ENCODE results near the gene CCT4. TPM values are rescaled to one million over a fixed set of nuclear protein-coding genes. Genes with fewer than 3 reads are reported as not detected.
"Not testable (repeated sequence)": the region's sequence is repeated elsewhere in the genome, so short reads cannot be mapped to it uniquely, and the experiment has no call there.

Gene CCT4
- total and polyA plus RNA-seq, 5 donors from 2014 or later, result 104 to 151 (median 128) TPM

DNA sequence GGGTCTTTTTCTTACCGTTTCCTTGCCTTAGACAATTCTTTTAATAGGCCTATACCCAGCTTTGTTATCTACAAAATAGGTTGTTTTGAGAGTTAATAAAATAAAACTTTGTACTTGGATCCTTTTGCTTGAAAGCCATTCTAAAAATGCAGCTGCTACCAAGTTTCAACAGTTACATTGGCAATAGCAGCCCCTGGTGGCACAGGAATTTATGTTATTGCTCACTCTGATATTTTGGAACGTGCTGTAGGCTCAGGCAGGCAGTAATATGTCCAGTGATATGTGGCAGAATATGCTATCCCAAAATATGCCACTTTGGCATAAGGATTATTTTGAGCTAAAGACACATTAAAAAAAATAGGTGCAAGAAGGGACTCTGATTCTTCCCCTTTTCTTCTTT, 10.4 kb upstream of the CCT4 start:
- H3K9me3 Mint-ChIP-seq, result no peaks in the 10 kb centered on the region
- H3K27me3 Mint-ChIP-seq, result peaks cover 4% of the 10 kb centered on the region
- H3K36me3 ChIP-seq (ENCODE audit: control insufficient read depth, insufficient read depth, low read length), result no peaks in the 10 kb centered on the region
- H3K4me3 ChIP-seq (ENCODE audit: low read depth, low read length), result no peak overlapping the region
- no peak overlapping the region for H3K27ac Mint-ChIP-seq
- H3K9me3 ChIP-seq (ENCODE audit: control insufficient read depth in 2 of 2, low read length in 2 of 2), result no peaks in the 10 kb centered on the region
- ATAC-seq (ENCODE audit: low read depth in 2 of 2) (no peak), DNase-seq (peak in 2 of 3 donors; percentile 15 to 38)
- no peaks in the 10 kb centered on the region for H3K36me3 Mint-ChIP-seq
- H3K4me3 Mint-ChIP-seq, result peak overlapping the region in 1 of 4 donors; percentile 22
- H3K4me1 Mint-ChIP-seq, result peaks cover 0 to 5% (median 0%) of the 10 kb centered on the region in 4 donors
- H3K27me3 ChIP-seq (ENCODE audit: control insufficient read depth, insufficient read depth, low read length), result no peaks in the 10 kb centered on the region
- H3K27ac ChIP-seq (ENCODE audit: insufficient read depth, low read length, poor library complexity, severe bottlenecking), result no peak overlapping the region
- H3K4me1 ChIP-seq (ENCODE audit: control insufficient read depth, insufficient read depth, low read length, poor library complexity, severe bottlenecking), result no peaks in the 10 kb centered on the region

GRCh38 chr2:61887717-61888266, 664 bp downstream of the CCT4 start:
- Mint-ChIP-seq H3K36me3 (no peaks in the 10 kb centered on the region), H3K4me3 (peak overlapping the region; percentile 96 to 100 (median 100)), H3K4me1 (peaks cover 18 to 33% (median 29%) of the 10 kb centered on the region in 4 donors), H3K9me3 (no peaks in the 10 kb centered on the region), H3K27ac (peak overlapping the region; percentile 99 to 100 (median 100)), H3K27me3 (peaks cover 7% of the 10 kb centered on the region)
- Histone ChIP-seq H3K4me3 (ENCODE audit: low read depth, low read length) (peak overlapping the region; percentile 97), H3K27me3 (ENCODE audit: control insufficient read depth, insufficient read depth, low read length) (no peaks in the 10 kb centered on the region), H3K27ac (ENCODE audit: insufficient read depth, low read length, poor library complexity, severe bottlenecking) (peak overlapping the region; percentile 95), H3K4me1 (ENCODE audit: control insufficient read depth, insufficient read depth, low read length, poor library complexity, severe bottlenecking) (peaks cover 26% of the 10 kb centered on the region), H3K36me3 (ENCODE audit: control insufficient read depth, insufficient read depth, low read length) (peaks cover 26% of the 10 kb centered on the region), H3K9me3 (ENCODE audit: control insufficient read depth in 2 of 2, low read length in 2 of 2) (no peaks in the 10 kb centered on the region)
- ATAC-seq (ENCODE audit: low read depth in 2 of 2) (peak in 1 of 2 donors; percentile 9), DNase-seq (peak in 1 of 3 donors; percentile 28)

DNA sequence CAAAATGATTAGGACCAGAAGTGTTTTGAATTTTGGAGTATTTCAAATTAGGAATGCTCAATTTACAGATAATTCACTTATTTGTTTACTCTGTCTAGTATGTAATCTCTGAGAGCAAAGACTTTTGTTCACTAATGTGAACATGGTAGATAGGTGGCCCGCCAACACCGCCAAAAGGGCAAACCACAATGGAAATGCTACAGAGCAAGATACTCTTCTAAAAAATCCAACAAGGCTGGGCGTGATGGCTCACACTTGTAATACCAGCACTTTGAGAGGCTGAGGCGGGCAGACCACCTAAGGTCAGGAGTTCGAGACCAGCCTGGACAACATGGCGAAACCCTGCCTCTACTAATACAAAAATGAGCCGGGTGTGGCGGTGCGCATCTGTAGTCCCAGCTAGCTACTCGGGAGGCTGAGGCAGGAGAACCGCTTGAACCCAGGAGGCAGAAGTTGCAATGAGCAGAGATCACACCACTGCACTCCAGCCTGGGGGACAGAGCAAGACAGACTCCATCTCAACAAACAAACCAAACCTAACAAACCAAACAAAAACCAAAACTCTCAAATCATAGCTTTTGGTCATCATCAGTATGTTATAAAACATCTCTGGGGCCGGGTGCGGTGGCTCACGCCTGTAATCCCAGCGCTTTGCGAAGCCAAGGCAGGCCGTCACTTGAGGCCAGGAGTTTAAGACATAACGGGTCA, 2.4 kb downstream of the CCT4 start:
- Mint-ChIP-seq H3K9me3 (no peaks in the 10 kb centered on the region), H3K27me3 (peaks cover 7% of the 10 kb centered on the region), H3K4me1 (peaks cover 18 to 33% (median 29%) of the 10 kb centered on the region in 4 donors), H3K4me3 (peak overlapping the region; percentile 55 to 100 (median 98)), H3K36me3 (peaks cover 4% of the 10 kb centered on the region), H3K27ac (peak overlapping the region in 2 of 3 donors; percentile 99 to 100)
- Histone ChIP-seq H3K27ac (ENCODE audit: insufficient read depth, low read length, poor library complexity, severe bottlenecking) (no peak overlapping the region), H3K36me3 (ENCODE audit: control insufficient read depth, insufficient read depth, low read length) (peaks cover 38% of the 10 kb centered on the region), H3K4me3 (ENCODE audit: low read depth, low read length) (peak overlapping the region; percentile 32), H3K4me1 (ENCODE audit: control insufficient read depth, insufficient read depth, low read length, poor library complexity, severe bottlenecking) (peaks cover 26% of the 10 kb centered on the region), H3K9me3 (ENCODE audit: control insufficient read depth in 2 of 2, low read length in 2 of 2) (no peaks in the 10 kb centered on the region), H3K27me3 (ENCODE audit: control insufficient read depth, insufficient read depth, low read length) (no peaks in the 10 kb centered on the region)
- no peak for DNase-seq
- ATAC-seq (ENCODE audit: low read depth in 2 of 2), result no peak

DNA sequence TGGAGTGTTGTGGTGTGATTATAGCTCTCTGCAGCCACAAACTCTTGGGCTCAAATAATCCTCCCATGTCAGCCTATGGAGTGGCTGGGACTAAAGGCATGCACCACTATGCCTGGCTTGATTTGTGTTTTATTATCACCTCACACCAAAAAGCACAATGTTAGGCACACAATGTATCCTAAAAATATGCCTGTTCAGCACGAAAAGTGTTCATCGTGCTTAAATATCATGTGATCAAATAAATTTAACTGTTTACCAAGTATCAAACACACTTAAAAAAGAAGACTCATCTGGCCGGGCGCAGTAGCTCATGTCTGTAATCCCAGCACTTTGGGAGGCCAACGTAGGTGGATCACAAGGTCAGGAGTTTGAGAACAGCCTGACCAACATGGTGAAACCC, 5.6 kb downstream of the CCT4 start:
- no peak overlapping the region for H3K27ac Mint-ChIP-seq
- ATAC-seq (ENCODE audit: low read depth in 2 of 2), result no peak
- H3K4me1 ChIP-seq (ENCODE audit: control insufficient read depth, insufficient read depth, low read length, poor library complexity, severe bottlenecking), result peaks cover 23% of the 10 kb centered on the region
- H3K9me3 ChIP-seq (ENCODE audit: control insufficient read depth in 2 of 2, low read length in 2 of 2), result no peaks in the 10 kb centered on the region
- H3K4me3 Mint-ChIP-seq, result no peak overlapping the region
- peaks cover 12% of the 10 kb centered on the region for H3K36me3 Mint-ChIP-seq
- peaks cover 16 to 24% (median 23%) of the 10 kb centered on the region in 4 donors for H3K4me1 Mint-ChIP-seq
- H3K27me3 Mint-ChIP-seq, result peaks cover under 1% of the 10 kb centered on the region
- H3K9me3 Mint-ChIP-seq, result no peaks in the 10 kb centered on the region
- no peak overlapping the region for H3K27ac ChIP-seq (ENCODE audit: insufficient read depth, low read length, poor library complexity, severe bottlenecking)
- no peaks in the 10 kb centered on the region for H3K27me3 ChIP-seq (ENCODE audit: control insufficient read depth, insufficient read depth, low read length)
- DNase-seq, result no peak
- H3K4me3 ChIP-seq (ENCODE audit: low read depth, low read length), result no peak overlapping the region
- peaks cover 69% of the 10 kb centered on the region for H3K36me3 ChIP-seq (ENCODE audit: control insufficient read depth, insufficient read depth, low read length)

DNA sequence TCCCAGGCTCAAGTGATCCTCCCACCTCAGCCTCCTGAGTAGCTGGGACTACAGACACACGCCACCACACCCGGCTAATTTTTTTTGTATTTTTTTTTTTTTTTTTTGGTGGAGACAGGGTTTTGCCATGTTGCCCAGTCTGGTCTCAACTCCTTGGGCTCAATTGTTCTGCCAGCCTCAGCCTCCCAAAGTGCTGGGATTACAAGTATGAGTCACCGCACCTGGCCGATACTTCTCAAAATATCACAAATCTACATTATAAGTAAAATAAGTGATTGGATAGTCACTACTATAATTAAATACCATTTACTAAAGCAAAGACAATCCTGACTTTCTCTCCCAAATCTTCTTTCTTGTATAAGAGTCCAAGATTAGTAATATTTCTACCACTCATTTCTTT, 9.1 kb downstream of the CCT4 start:
- Mint-ChIP-seq H3K36me3 (peaks cover 22% of the 10 kb centered on the region), H3K27ac (peak overlapping the region in 1 of 3 donors; percentile 71)
- H3K9me3 Mint-ChIP-seq; H3K27ac ChIP-seq (ENCODE audit: insufficient read depth, low read length, poor library complexity, severe bottlenecking); H3K4me1 ChIP-seq (ENCODE audit: control insufficient read depth, insufficient read depth, low read length, poor library complexity, severe bottlenecking); H3K27me3 ChIP-seq (ENCODE audit: control insufficient read depth, insufficient read depth, low read length); H3K4me3 ChIP-seq (ENCODE audit: low read depth, low read length); H3K4me3 Mint-ChIP-seq; H3K4me1 Mint-ChIP-seq; H3K27me3 Mint-ChIP-seq; DNase-seq; H3K9me3 ChIP-seq (ENCODE audit: control insufficient read depth in 2 of 2, low read length in 2 of 2); ATAC-seq (ENCODE audit: low read depth in 2 of 2): not testable (repeated sequence)
- peaks cover 92% of the 10 kb centered on the region for H3K36me3 ChIP-seq (ENCODE audit: control insufficient read depth, insufficient read depth, low read length)

DNA sequence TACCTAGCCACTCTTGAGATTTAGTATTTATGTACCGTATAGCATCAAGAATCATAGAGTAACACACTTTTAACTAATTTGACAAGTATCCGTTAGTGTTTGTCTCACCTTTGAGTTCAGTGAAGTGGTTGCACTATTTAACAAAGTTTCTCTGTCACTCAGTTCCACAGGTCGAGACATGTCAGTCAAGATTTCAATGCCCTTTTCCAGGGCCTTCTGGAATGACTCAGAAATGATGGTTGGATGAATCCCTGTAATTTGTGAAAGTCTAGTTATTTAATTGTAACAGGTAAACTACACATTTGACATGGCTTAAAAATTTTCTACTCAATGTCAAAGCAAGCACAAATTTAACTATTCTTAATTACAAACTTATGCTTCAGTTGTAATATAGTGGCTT, 9.7 kb downstream of the CCT4 start:
- Histone ChIP-seq H3K9me3 (ENCODE audit: control insufficient read depth in 2 of 2, low read length in 2 of 2) (no peaks in the 10 kb centered on the region), H3K27me3 (ENCODE audit: control insufficient read depth, insufficient read depth, low read length) (no peaks in the 10 kb centered on the region), H3K36me3 (ENCODE audit: control insufficient read depth, insufficient read depth, low read length) (peaks cover 93% of the 10 kb centered on the region), H3K4me3 (ENCODE audit: low read depth, low read length) (no peak overlapping the region), H3K27ac (ENCODE audit: insufficient read depth, low read length, poor library complexity, severe bottlenecking) (no peak overlapping the region), H3K4me1 (ENCODE audit: control insufficient read depth, insufficient read depth, low read length, poor library complexity, severe bottlenecking) (no peaks in the 10 kb centered on the region)
- ATAC-seq (ENCODE audit: low read depth in 2 of 2), result no peak
- H3K27me3 Mint-ChIP-seq, result no peaks in the 10 kb centered on the region
- H3K9me3 Mint-ChIP-seq, result no peaks in the 10 kb centered on the region
- H3K36me3 Mint-ChIP-seq, result peaks cover 27% of the 10 kb centered on the region
- H3K27ac Mint-ChIP-seq, result no peak overlapping the region
- H3K4me3 Mint-ChIP-seq, result no peak overlapping the region
- H3K4me1 Mint-ChIP-seq, result peaks cover 3 to 10% (median 4%) of the 10 kb centered on the region in 4 donors
- DNase-seq, result no peak

DNA sequence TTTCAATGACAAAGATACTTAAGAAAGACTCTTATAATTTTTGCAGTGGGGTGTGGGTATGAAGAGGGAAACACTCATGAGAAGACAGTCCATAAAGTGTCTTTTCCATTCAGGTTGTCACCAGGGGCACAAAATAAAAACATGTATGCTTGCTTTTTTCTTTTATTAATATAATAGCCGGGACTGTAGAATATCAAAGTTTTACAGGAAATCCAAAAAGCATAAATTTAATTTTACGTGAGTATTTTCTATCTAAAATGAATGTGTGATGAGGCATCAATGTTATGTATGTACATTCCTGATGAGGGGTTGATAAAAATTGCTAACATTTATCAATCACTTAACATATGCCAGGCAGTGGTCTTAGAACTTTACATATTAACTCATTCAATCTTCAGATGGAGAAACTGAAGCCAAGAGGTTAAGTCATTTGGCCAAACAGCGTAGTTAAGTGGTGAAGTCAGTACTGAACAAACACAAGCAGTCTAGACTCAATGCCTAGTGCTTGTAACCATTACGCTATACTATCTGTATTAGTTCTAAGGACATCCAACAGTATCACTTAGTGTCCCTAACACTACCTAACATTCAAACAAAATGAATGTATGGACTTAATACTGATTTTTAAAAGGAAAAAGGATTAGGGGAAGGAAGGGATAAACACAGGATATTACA, 10.7 kb downstream of the CCT4 start:
- H3K4me1 Mint-ChIP-seq, result peaks cover 3 to 10% (median 4%) of the 10 kb centered on the region in 4 donors
- Histone ChIP-seq H3K27ac (ENCODE audit: insufficient read depth, low read length, poor library complexity, severe bottlenecking) (no peak overlapping the region), H3K36me3 (ENCODE audit: control insufficient read depth, insufficient read depth, low read length) (peaks cover 88% of the 10 kb centered on the region), H3K9me3 (ENCODE audit: control insufficient read depth in 2 of 2, low read length in 2 of 2) (no peaks in the 10 kb centered on the region), H3K4me1 (ENCODE audit: control insufficient read depth, insufficient read depth, low read length, poor library complexity, severe bottlenecking) (no peaks in the 10 kb centered on the region), H3K4me3 (ENCODE audit: low read depth, low read length) (no peak overlapping the region), H3K27me3 (ENCODE audit: control insufficient read depth, insufficient read depth, low read length) (no peaks in the 10 kb centered on the region)
- H3K27ac Mint-ChIP-seq, result no peak overlapping the region
- no peak overlapping the region for H3K4me3 Mint-ChIP-seq
- DNase-seq, result no peak
- ATAC-seq (ENCODE audit: low read depth in 2 of 2), result no peak
- no peaks in the 10 kb centered on the region for H3K9me3 Mint-ChIP-seq
- H3K36me3 Mint-ChIP-seq, result peaks cover 27% of the 10 kb centered on the region
- H3K27me3 Mint-ChIP-seq, result no peaks in the 10 kb centered on the region

All from CD4-positive, CD25-positive, alpha-beta regulatory T cell (primary cell).